GM21786 (cell line): Measurements from ENCODE around the gene WNT4.

Experiments used
- ATAC-seq: cut with Tn5 transposase; IDR thresholded peaks from one replicate; pipeline ENCODE4 v1.9.1; 2021; ENCODE audit not compliant: unreplicated experiment

Gene WNT4

GRCh38 chr1:22132517-22133235, 10.2 kb downstream of the WNT4 start:
- no peak for ATAC-seq

- ATAC-seq = no peak
Observed at GRCh38 chr1:22131875-22132486, 10.9 kb downstream of the WNT4 start.

GRCh38 chr1:22131062-22131461, 11.8 kb downstream of the WNT4 start:
- ATAC-seq = no peak

GRCh38 chr1:22129501-22130117, 13.3 kb downstream of the WNT4 start:
- ATAC-seq = no peak

GRCh38 chr1:22128392-22128791, 14.5 kb downstream of the WNT4 start:
- ATAC-seq = no peak

GRCh38 chr1:22127731-22128130, 15.2 kb downstream of the WNT4 start:
- no peak for ATAC-seq

- no peak for ATAC-seq
Observed at GRCh38 chr1:22127248-22127647, 15.6 kb downstream of the WNT4 start.

- no peak for ATAC-seq
Observed at GRCh38 chr1:22126531-22126930, 16.4 kb downstream of the WNT4 start.

- ATAC-seq = no peak
Observed at GRCh38 chr1:22124592-22125229, 18.2 kb downstream of the WNT4 start.

- ATAC-seq = no peak
Observed at GRCh38 chr1:22123901-22124404, 18.9 kb downstream of the WNT4 start.

GRCh38 chr1:22123071-22123390, 19.9 kb downstream of the WNT4 start:
- no peak for ATAC-seq

GRCh38 chr1:22122273-22123070, 20.4 kb downstream of the WNT4 start:
- ATAC-seq = no peak

GRCh38 chr1:22121421-22121911, 21.4 kb downstream of the WNT4 start:
- ATAC-seq = no peak

GRCh38 chr1:22120469-22120790, 22.5 kb downstream of the WNT4 start:
- ATAC-seq = no peak

- ATAC-seq = no peak
Observed at GRCh38 chr1:22119626-22120468, 23.1 kb downstream of the WNT4 start.

- ATAC-seq = peak; percentile 22
Observed at GRCh38 chr1:22118291-22118992, 24.5 kb downstream of the WNT4 start.

GRCh38 chr1:22117851-22118250, 25.0 kb downstream of the WNT4 start:
- no peak for ATAC-seq

- ATAC-seq = no peak
Observed at GRCh38 chr1:22117238-22117637, 25.7 kb downstream of the WNT4 start.

- ATAC-seq = no peak
Observed at GRCh38 chr1:22115286-22115685, 27.6 kb downstream of the WNT4 start.
